Sigmoid colon (tissue), 4 donors: Measurements from ENCODE around the gene KLHL29.

Experiments used
- CTCF ChIP-seq, 4 experiments: fragments of 450-650 bp in 3 of 4; fragments of 200-600 bp in 1 of 4; IDR thresholded peaks; one replicate each; pipeline ENCODE4 v1.5.1; 2016 to 2019; ENCODE audit warnings: antibody characterized with exemption in 4 of 4, mild to moderate bottlenecking in 3 of 4, moderate library complexity in 2 of 4
- POLR2AphosphoS5 ChIP-seq, 4 donors: sonication (generic); formaldehyde crosslinking; IDR thresholded peaks; one replicate each; pipeline ENCODE4 v1.6.1; 2017; ENCODE audit warnings: antibody characterized with exemption in 4 of 4

- TF ChIP-seq CTCF (IDR thresholded peaks at IDR 0.05) (no peak), POLR2AphosphoS5 (IDR thresholded peaks at IDR 0.05) (no peak)
Observed at GRCh38 chr2:23629772-23630480, 244.9 kb downstream of the KLHL29 start.
